Stimulated activated naive CD4-positive, alpha-beta T cell (primary cell): ENCODE measurements around the gene NIPBL.
"Not testable (repeated sequence)": the region's sequence is repeated elsewhere in the genome, so short reads cannot be mapped to it uniquely, and the experiment has no call there.

ENCODE experiments used
- DNase-seq, 6 experiments: peaks; one replicate each; lab custom pipeline; 2025; lab: John Stamatoyannopoulos, UW

The NIPBL gene

DNA sequence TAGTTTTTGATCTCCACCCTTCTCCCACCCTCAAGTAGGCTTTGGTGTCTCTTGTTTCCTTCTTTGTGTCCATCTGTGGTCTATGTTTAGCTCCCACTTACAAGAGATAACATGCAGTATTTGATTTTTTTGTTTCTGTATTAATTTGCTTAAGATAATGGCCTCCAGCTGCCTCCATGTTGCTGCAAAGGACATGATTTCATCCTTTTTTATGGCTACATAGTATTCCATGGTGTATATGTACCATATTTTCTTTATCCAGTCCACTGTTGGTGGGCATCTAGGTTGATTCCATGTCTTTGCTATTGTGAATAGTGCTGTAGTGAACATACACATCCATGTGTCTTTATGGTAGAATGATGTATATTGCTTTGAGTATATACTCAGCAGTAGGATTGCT is 24.5 kb downstream of the NIPBL start:
- DNase-seq, result not testable (repeated sequence)

DNA sequence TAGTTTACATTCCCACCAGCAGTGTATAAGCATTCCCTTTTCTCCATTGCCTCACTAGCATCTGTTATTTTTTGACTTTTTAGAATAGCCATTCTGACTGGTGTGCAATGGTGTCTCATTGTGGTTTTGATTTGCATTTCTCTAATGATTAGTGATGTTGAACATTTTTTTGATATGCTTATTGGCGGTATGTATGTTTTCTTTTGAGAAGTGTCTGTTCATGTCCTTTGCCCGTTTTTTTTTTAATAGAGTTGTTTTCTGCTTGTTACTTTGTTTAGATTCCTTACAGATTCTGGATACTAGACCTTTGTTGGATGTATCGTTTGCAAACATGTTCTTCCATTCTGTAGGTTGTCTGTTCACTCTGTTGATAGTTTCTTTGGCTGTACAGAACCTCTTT is 25.3 kb downstream of the NIPBL start:
- DNase-seq, result no peak

DNA sequence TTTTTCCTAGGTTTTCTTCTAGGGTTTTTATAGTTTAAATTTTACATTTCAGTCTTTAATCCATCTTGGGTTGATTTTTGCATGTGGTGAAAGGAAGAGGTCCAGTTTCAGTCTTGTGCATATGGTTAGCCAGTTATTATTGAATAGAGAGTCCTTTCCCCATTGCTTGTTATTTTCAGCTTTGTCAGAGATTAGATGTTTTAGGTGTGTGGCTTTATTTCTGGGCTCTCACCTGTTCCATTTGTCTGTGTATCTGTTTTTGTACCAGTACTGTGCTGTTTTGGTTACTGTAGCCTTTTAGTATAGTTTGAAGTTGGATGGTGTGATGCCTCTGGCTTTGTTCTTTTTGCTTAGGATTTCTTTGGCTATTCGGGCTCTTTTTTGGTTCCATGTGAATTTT is 25.8 kb downstream of the NIPBL start:
- DNase-seq, result no peak

DNA sequence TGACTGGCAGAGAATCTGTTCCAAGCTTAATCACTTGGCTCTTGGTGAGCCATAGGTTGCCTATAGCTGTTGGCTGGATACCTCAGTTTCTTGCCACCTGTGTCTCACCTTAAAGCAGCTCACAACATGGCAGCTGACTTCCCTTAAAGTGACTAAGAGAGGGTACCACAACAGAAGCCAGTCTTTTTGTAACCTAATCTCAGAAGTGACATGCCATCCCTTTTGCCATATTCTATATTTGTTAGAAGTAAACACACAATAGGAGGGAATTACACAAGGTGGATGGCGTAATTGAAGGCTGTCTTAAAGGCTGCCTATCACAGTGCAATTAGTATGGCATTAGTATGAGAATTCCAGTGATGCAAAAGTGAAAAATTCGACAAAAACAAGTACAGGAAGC is 28.1 kb downstream of the NIPBL start:
- no peak for DNase-seq

DNA sequence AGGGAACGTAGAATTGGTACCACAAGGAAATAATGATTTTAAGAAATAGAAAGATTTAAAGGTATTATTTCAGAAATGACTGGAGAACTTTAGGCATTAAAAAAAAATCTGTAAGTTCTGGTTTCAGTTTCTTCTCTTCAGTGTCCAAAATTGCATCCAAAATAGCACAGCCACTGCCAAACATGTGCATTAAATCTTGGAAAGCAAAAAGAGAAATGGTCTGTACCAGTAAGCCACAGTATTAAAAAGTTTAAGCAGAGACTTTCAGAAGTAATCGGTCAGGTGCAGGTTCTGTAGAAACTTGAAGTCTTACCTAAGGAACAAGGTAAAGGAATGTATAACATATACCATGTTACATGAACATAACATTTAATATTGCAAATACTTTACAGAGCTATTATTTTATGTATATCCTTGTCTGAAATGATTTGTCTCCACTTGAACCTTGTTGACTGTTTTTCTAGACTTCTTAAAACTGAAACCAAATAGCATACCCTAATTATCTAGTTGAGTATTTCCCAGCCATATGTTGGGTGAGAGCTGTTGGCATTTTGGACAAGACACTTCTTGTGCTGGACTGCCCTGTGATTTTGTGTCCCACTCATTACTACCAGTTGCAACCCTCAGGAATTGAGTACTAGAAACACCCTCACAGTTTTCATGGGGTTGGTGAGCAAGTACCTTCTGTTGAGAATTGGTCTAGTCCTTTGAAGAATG is 32.1 kb downstream of the NIPBL start:
- no peak for DNase-seq

DNA sequence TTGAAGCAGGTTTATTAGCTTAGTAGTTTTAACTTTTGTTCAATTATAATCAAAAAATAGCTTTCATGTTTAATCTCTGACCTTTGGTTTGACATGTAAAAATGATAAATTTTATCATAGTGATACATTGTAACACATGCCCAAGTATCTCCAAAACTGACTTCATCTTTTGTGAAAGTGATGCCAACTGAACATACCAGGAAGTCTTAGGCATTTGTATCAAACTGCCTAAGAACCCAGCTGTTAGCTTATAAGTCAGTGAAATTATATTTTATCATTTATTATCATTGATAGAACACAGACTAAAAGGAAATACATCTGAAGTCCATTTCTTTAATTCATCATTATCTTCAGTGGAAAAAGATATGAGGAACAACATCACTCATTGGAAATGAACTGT is 39.1 kb downstream of the NIPBL start:
- DNase-seq, result no peak

DNA sequence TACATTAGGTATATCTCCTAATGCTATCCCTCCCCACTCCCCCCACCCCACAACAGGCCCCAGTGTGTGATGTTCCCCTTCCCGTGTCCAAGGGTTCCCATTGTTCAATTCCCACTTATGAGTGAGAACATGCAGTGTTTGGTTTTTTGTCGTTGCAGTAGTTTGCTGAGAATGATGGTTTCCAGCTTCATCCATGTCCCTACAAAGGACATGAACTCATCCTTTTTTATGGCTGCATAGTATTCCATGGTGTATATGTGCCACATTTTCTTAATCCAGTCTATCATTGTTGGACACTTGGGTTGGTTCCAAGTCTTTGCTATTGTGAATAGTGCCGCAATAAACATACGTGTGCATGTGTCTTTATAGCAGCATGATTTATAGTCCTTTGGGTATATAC is 40.0 kb downstream of the NIPBL start:
- not testable (repeated sequence) for DNase-seq

DNA sequence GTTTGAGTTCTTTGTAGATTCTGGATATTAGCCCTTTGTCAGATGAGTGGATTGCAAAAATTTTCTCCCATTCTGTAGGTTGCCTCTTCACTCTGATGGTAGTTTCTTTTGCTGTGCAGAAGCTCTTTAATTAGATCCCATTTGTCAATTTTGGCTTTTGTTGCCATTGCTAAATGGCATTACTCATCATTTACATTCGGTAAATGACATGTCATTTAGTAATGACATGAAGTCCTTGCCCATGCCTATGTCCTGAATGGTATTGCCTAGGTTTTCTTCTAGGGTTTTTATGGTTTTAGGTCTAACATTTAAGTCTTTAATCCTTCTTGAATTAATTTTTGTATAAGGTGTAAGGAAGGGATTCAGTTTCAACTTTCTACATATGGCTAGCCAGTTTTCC is 40.8 kb downstream of the NIPBL start:
- DNase-seq, result not testable (repeated sequence)

DNA sequence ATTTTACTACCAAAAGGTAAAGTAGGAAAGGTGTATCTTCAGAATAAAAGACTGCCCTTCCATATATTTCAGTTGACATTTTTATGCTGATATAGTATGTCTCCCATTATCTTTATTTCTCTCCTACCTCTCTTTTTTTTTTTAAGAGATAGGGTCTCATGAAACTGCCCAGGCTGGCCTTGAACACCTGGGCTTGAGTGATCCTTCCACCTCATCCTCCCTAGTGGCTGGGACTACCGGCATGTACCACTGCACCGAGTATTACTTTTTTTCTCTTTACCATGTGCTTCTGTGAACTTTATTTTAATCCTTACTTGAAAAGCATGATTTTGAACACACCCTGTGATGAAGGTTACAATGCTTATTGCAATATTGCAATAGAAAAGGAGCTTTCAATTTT is 42.7 kb downstream of the NIPBL start:
- no peak for DNase-seq

DNA sequence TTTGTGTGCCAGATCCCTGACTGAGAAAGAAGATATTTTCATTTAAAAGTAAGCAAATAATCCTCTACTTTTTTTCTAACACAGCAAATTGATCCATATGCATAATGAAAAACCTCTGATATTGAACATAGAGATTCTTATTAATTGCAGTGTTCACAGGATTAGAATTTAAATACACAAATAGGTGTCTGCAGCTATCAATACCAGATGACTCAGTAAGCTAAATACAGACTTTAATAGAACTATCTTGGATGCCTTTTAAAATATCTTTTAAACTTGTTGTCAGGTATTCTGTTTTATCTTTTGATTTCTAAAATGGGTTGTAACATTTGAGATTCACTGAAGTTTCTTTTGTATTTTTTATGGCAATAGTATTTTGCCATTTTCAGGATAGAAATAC is 43.1 kb downstream of the NIPBL start:
- DNase-seq, result no peak

DNA sequence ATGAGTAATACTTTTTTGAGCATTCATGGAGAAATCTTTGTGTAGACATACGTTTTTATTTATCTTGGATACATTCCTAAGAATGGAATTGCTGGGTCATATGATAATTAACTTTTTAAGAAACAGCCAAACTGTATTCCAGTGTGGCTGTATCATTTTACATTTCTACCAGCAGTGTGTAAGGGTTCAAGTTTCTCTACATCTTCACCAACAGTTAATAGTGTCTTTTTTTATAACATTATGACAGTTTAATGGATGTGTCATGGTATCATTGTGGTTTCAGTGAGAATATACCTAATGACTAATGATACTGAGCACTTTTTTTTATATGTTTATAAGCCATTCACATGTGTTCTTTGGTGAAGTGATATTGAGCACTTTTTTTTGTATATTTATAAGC is 52.4 kb downstream of the NIPBL start:
- DNase-seq, result no peak

DNA sequence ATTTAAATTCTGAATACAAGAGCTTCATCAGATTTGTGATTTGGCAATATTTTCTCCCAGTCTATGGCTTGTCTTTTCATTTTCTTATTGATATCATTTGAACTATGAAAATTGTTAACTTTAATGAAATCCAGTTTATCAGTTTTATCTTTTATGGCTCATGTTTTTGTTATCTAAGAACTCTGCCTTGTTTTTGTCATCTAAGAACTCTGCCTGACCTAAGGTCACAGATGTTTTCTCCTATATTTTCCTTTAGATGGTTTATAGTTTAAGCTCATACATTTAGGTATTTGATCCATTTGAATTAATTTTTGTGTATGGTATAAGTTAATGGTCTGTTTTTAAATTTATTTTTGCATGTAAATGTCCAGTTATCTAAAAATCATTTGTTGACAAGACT is 52.9 kb downstream of the NIPBL start:
- no peak for DNase-seq

DNA sequence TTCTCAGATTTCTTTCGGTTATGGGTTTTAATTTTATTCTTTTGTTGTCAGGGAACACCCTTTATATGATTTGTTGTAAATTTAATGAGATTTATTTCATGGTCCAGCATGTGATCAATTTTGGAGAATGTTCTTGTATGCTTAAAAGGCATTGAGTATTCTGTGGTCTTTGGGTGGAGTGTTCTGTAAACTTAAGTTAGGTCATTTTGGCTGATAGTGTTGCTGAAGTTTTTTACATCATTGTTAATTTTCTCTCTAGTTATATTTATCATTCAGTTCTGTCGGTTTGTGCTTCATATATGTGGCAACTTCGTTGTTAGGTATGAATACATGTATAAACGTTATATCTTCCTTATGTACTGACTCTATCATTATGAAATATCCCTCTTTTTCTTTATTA is 55.5 kb downstream of the NIPBL start:
- DNase-seq, result no peak

DNA sequence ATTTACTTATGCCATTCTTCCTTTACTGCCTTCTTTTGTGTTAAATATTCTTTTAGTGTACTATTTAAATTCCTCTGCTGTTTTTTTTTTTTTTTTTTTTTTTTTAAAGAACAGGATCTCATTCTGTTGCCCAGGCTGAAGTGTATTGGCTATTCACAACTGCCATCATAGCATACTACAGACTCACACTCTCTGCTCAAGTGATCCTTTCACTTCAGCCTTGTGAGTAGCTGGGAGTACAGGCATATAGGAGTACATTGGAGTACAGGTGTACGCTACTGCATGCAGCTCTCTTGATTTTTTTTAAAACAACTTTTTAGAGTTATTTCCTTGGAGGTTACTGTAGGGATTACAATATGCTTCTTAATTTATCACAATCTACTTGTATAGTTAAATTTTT is 56.1 kb downstream of the NIPBL start:
- no peak for DNase-seq

DNA sequence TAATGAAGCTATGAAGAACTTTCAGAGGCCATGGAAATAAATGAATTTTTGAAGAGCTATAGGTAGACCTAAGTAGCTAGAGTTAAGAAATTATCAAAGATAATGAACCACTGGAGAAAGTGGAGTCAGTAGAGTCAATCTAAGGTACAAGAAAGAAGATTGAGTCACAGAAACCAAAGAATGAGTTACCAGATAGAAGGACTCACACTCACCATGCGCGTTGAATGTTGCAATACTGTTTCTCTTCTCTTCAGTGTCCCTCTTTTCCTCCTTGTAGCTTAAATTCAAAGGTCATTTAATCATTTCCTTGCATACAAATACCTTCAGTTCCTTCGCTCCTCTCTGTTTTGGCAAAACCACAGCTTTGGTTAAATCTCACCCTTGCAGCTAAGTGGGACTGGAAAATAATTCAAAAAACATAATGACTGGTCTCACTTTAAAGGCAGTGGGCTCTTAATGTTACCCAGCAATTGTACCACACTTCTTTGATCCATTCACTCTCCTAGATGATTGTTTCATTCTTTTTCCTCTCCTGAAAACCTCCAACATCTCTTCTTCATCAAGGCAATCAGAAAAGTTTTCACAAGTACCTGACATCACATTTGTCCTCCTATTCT is 58.3 kb downstream of the NIPBL start:
- DNase-seq, result no peak

DNA sequence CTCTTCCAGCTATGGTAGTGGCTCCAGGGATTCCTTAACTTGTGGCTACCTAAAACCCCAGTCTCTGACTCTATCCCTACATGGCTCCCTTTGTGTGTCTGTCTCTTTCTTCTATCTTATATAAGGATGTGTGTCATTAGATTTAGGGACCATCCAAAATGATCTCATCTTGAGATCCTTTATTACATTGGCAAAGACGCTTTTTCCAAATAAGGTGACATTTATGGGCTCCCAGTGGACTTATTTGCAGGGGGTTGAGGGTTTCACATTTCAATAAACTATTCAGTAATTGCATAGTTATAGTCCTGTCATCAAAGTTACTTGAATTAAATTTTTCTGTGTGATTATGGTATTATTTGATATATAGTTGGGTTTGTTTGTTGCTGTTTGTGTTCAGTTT is 59.2 kb downstream of the NIPBL start:
- DNase-seq, result no peak

DNA sequence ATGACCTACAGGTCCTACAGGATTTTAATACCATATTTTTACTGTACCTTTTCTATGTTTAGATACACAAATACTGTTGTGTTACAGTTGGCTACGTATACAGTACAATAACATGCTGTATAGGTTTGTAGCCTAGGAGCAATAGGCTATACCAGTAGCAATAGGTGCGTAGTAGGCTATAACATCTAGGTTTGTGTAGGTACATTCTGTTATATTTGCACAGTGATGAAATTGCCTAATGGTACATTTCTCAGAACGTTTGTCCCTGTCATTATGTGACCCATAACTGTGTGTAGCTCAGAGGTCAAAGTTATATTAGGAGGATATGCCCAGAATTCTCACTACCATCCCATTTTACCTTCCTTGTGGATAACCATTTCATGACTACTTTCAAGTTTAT is 59.7 kb downstream of the NIPBL start:
- no peak for DNase-seq

DNA sequence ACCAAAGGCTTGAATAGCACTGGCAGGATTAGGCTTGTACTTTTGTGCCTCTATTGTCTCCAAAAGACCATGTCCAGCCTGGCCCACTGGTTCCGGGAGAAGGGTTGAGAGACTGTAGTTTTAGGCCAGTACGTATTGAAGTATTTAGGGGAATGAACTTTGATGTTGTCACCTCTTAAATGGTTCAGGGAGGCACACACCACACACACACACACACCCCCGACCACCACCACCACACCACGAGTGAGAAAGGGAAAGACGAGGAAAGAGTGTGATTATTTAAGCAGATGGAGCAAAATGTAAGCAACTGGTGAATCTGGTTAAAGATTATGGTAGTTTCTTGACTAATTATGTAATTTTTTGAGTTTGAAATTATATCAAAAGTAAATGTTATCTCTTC is 61.6 kb downstream of the NIPBL start:
- no peak for DNase-seq

DNA sequence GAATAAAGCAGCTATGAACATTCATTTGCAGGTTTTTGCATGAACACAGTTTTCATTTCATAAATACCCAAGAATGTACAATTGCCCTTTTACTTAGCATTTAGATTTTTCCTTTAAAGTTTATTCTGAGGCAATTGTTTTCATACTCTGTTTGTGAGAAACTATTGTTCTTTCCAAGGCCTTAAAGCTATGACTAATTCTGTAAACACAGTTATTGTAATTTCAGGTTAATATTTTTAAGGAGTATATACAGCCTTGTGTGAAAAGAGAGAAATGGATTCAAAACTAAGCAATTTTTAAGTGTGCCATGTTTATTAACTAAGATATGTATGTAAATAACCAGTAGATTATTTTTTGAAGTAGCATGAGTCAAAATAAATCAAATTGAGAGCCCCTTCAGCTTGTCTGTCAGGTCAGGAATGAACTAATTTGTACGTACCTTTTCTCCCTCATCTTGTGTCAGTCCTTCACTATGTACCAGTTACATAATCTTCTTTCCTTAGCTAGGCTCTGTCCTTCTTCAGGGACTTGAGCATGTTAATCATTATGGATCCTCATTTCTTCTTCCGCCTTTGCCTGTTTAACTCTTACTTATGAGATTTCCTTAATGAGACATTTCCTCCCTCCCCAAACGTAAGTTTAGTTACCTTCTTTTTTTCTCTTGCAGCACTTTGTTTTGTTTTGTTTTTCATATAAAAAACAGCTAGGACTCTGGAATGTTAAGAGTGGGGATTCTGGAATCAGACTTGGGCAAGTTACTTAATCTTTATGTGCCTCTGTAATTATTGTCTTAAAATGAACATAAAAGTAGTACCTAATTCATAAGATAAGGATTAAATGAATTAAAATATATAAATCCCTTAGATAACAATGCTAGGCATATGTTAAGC is 63.6 kb downstream of the NIPBL start:
- no peak for DNase-seq

DNA sequence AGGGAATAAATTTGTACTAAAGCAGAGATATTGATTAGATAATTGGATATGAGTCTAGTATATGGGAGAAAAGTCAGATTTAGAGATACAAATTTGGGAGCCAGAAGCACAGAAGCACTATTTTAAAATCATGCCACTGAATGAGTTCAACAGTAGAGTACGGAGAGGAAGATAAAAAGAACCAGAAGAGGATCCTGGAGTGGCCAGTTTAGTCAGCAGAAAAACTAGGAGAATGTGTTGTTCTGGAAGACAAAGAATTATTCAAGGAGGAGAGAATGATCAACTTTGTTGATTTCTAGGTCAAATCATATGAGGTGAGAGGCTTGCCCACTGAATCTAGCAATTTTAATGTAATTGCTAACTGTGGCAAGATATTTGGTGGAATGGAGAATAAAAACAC is 67.0 kb downstream of the NIPBL start:
- no peak for DNase-seq

DNA sequence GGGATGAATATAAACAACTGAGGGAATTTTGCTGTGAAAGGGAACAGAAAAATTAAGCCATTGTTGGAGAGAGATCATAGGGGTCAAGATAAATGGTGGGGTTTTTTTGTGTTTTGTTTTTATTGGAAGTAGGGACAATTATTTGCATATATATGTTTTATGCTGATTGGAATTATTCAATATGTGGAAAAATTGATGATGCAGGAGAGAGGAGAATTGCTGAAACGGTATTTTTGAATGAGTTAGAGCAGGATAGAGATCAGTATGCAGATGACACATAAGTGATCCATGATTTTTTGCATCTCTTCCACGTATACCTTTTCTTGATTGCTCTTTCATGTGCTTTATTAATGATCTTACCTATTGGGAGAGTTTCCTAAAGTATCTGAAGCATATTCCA is 67.5 kb downstream of the NIPBL start:
- DNase-seq, result no peak

DNA sequence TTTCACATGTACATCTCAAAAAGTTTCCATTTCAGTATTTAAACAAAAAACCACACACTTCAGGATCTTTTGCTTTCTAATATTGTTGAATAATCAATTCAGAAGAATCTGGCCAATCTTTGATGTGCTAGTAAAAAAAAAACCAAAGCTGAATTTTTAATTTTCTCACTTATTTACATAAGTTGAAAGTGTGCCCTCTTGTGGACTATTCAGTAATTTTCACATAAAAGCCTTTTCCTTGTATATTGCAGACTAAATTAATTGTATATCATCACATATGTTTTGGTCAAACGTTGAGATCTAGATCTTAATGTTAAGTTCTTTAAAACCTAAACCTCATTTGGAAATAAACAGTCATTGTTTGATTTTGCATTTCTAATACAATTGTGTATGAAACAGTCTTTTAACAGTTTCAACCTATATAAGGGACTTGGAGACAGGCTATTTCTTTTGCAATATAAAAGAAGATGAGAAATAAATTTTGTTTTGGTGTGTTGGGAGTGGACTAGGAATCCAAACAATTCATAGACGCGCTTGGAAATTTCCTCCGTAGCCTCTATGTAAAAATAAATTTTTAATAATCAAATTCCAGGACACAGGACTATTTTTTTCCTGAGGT is 68.1 kb downstream of the NIPBL start:
- peak in 3 of 6 experiments; percentile 31 to 60 (median 39) for DNase-seq

DNA sequence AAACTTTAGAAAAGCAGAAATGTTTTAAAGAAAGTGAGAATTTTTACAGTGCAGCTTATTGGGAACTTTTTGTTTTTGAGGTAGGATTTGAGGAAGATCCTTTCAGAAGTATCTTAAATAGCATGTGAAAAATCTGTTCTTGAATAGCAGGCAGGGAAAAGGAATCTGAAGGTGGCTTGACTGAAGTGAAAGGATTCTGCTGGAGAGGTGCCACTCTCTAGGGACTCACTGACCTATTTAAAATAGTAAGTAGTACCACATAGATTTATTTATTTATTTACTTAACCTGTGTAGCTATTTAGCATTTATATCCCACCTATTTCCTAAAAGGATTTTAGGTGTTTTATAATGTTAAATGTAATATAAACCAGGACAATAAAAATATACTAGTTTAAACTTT is 69.1 kb downstream of the NIPBL start:
- DNase-seq, result no peak
